Urothelium cell line (cell line): ENCODE measurements around the gene SMYD1.
A peak's percentile ranks its signal among the peaks of the same experiment; 100 is the strongest.
"Not testable (repeated sequence)": the region's sequence is repeated elsewhere in the genome, so short reads cannot be mapped to it uniquely, and the experiment has no call there.

ENCODE experiments used
- DNase-seq: peaks from one replicate; pipeline ENCODE4 v3.0.0; 2011; ENCODE audit warnings: low spot score, mixed read lengths
- FAIRE-seq: peaks from 2 replicates; lab custom pipeline; 2011; peaks lifted over from hg19 to GRCh38; lab: Jason Lieb, UNC

The SMYD1 gene

GRCh38 chr2:88067598-88067997 lies at the start of gene SMYD1:
Gene SMYD1, plus strand, starts transcription at chr2:88067825. Its CDS starts 40 bp downstream, at chr2:88067865.
- no peak for FAIRE-seq

GRCh38 chr2:88018077-88018805 lies 49.4 kb upstream of the SMYD1 start:
- FAIRE-seq, DNase-seq: not testable (repeated sequence)

More at GRCh38 chr2:88067598-88067997, at the start of gene SMYD1:
- no peak for DNase-seq

GRCh38 chr2:88018909-88019308 lies 48.7 kb upstream of the SMYD1 start:
- DNase-seq (no peak), FAIRE-seq (no peak)

- FAIRE-seq (no peak), DNase-seq (no peak)
Observed at GRCh38 chr2:88019985-88020384, 47.6 kb upstream of the SMYD1 start.

- no peak for FAIRE-seq
Observed at GRCh38 chr2:88022669-88022921, 45.0 kb upstream of the SMYD1 start.

GRCh38 chr2:88024509-88024908 lies 43.1 kb upstream of the SMYD1 start:
- FAIRE-seq (no peak), DNase-seq (no peak)

More at GRCh38 chr2:88022669-88022921, 45.0 kb upstream of the SMYD1 start:
- DNase-seq = no peak

- no peak for DNase-seq
- no peak for FAIRE-seq
Observed at GRCh38 chr2:88027697-88028389, 39.8 kb upstream of the SMYD1 start.

- FAIRE-seq (no peak), DNase-seq (no peak)
Observed at GRCh38 chr2:88028931-88029330, 38.7 kb upstream of the SMYD1 start.

GRCh38 chr2:88032070-88032702 lies 35.4 kb upstream of the SMYD1 start:
- DNase-seq (no peak), FAIRE-seq (no peak)

GRCh38 chr2:88036182-88036581 lies 31.4 kb upstream of the SMYD1 start:
- FAIRE-seq (no peak), DNase-seq (no peak)

- no peak for FAIRE-seq
- no peak for DNase-seq
Observed at GRCh38 chr2:88036606-88037005, 31.0 kb upstream of the SMYD1 start.

GRCh38 chr2:88038263-88039105 lies 29.1 kb upstream of the SMYD1 start:
- no peak for FAIRE-seq

GRCh38 chr2:88042476-88042875 lies 25.1 kb upstream of the SMYD1 start:
- FAIRE-seq (no peak), DNase-seq (no peak)

More at GRCh38 chr2:88038263-88039105, 29.1 kb upstream of the SMYD1 start:
- DNase-seq = peak; percentile 56

- DNase-seq, FAIRE-seq: not testable (repeated sequence)
Observed at GRCh38 chr2:88045561-88045960, 22.1 kb upstream of the SMYD1 start.

- no peak for DNase-seq
- no peak for FAIRE-seq
Observed at GRCh38 chr2:88048541-88048940, 19.1 kb upstream of the SMYD1 start.

- FAIRE-seq (no peak), DNase-seq (no peak)
Observed at GRCh38 chr2:88049622-88050021, 18.0 kb upstream of the SMYD1 start.

- no peak for FAIRE-seq
- DNase-seq = no peak
Observed at GRCh38 chr2:88051792-88052191, 15.8 kb upstream of the SMYD1 start.

- DNase-seq (no peak), FAIRE-seq (no peak)
Observed at GRCh38 chr2:88053296-88053695, 14.3 kb upstream of the SMYD1 start.

- no peak for FAIRE-seq
- no peak for DNase-seq
Observed at GRCh38 chr2:88053934-88054781, 13.5 kb upstream of the SMYD1 start.

GRCh38 chr2:88054782-88055370 lies 12.7 kb upstream of the SMYD1 start:
- DNase-seq (peak; percentile 39), FAIRE-seq (no peak)
